SU-DHL-6 (cell line): Measurements from ENCODE around the gene GABBR2.

Experiments used
- H2AFZ ChIP-seq: fragments of 200-600 bp; sonication (generic); 2 replicates; pipeline ENCODE4 v1.6.1; 2014; ENCODE audit warnings: low read depth, mild to moderate bottlenecking, moderate library complexity, mixed read lengths, antibody characterized with exemption, low read length; ENCODE audit not compliant: severe bottlenecking
- H3F3A ChIP-seq: fragments of 200-600 bp; shearing (Covaris generic); 2 replicates; pipeline ENCODE4 v1.6.0; 2016; ENCODE audit warnings: antibody characterized with exemption, mild to moderate bottlenecking; ENCODE audit not compliant: insufficient read depth
- H3K27ac ChIP-seq: fragments of 200-600 bp; sonication (generic); 2 replicates; pipeline ENCODE4 v1.5.1; 2016; ENCODE audit warnings: low read depth, mild to moderate bottlenecking, low read length, moderate library complexity, mixed read lengths
- H3K27me3 ChIP-seq: fragments of 200-600 bp; sonication (generic), shearing (Covaris generic); 2 replicates; pipeline ENCODE4 v1.6.0; 2014; ENCODE audit warnings: mild to moderate bottlenecking, low read length
- H3K36me3 ChIP-seq: fragments of 200-600 bp; sonication (generic); 2 replicates; pipeline ENCODE4 v1.6.1; 2014; ENCODE audit warnings: mild to moderate bottlenecking, low read length, mixed read lengths
- H3K4me2 ChIP-seq: fragments of 300-600, 200-600 bp; shearing (Covaris generic), sonication (generic); 2 replicates; pipeline ENCODE4 v1.6.0; 2014; ENCODE audit warnings: low read length, low read depth, mild to moderate bottlenecking; ENCODE audit not compliant: poor library complexity, severe bottlenecking
- H3K4me3 ChIP-seq: fragments of 200-600 bp; sonication (generic); 2 replicates; pipeline ENCODE4 v1.5.1; 2014; ENCODE audit warnings: antibody characterized with exemption, low read length, mild to moderate bottlenecking, mixed read lengths; ENCODE audit not compliant: insufficient read depth, poor library complexity, severe bottlenecking
- H3K79me2 ChIP-seq: fragments of 200-600 bp; sonication (generic); 2 replicates; pipeline ENCODE4 v1.6.1; 2014; ENCODE audit warnings: mild to moderate bottlenecking, low read length, moderate library complexity; ENCODE audit not compliant: insufficient read depth
- H3K9ac ChIP-seq: fragments of 200-600 bp; sonication (generic); 2 replicates; pipeline ENCODE4 v1.7.0; 2014; ENCODE audit warnings: mild to moderate bottlenecking, low read length
- H3K9me2 ChIP-seq: fragments of 200-600 bp; sonication (generic); replicated peaks from 2 replicates; pipeline ENCODE4 v1.6.1; 2014; ENCODE audit warnings: low read length; ENCODE audit not compliant: insufficient read depth
- H3K9me3 ChIP-seq: fragments of 200-600 bp; sonication (generic); 2 replicates; pipeline ENCODE4 v1.6.1; 2014; ENCODE audit warnings: low read length, mixed read lengths; ENCODE audit not compliant: insufficient read depth
- H4K20me1 ChIP-seq: fragments of 200-600 bp; sonication (generic); 2 replicates; pipeline ENCODE4 v1.6.1; 2014; ENCODE audit warnings: low read depth, mild to moderate bottlenecking, antibody characterized with exemption, low read length, moderate library complexity, mixed read lengths
- CTCF ChIP-seq: fragments of 200-600 bp; sonication (generic); IDR thresholded peaks from one replicate; pipeline ENCODE4 v1.5.1; 2017; ENCODE audit warnings: antibody characterized with exemption, mild to moderate bottlenecking, low read length, moderate library complexity; ENCODE audit not compliant: insufficient read depth, poor library complexity, severe bottlenecking
- EZH2phosphoT487 ChIP-seq: fragments of 200-600 bp; sonication (generic), shearing (Covaris generic); conservative IDR thresholded peaks from 2 replicates; pipeline ENCODE4 v1.6.1; 2018; ENCODE audit warnings: mild to moderate bottlenecking, antibody characterized with exemption, low read length, moderate library complexity, mixed read lengths

The GABBR2 gene

GRCh38 chr9:98351370-98351769, 357.4 kb downstream of the GABBR2 start:
- Histone ChIP-seq H3K4me2 (no peak overlapping the region), H3F3A (no peaks in the 10 kb centered on the region), H3K27ac (no peak overlapping the region), H4K20me1 (no peaks in the 10 kb centered on the region), H3K9me2 (no peaks in the 10 kb centered on the region), H3K79me2 (no peaks in the 10 kb centered on the region), H3K27me3 (no peaks in the 10 kb centered on the region; the same call in 1 of the 2 replicates), H3K36me3 (no peaks in the 10 kb centered on the region), H3K9ac (no peak overlapping the region), H3K4me3 (no peak overlapping the region), H2AFZ (no peak overlapping the region), H3K9me3 (no peaks in the 10 kb centered on the region)
- TF ChIP-seq CTCF = no peak
- no peak for TF ChIP-seq EZH2phosphoT487

GRCh38 chr9:98347642-98348041, 361.1 kb downstream of the GABBR2 start:
- Histone ChIP-seq H2AFZ (no peak overlapping the region), H3K9ac (no peak overlapping the region), H3K27me3 (peaks cover 3% of the 10 kb centered on the region; the same call in 1 of the 2 replicates), H3K4me2 (no peak overlapping the region), H3K36me3 (no peaks in the 10 kb centered on the region), H3K9me3 (no peaks in the 10 kb centered on the region), H3K9me2 (no peaks in the 10 kb centered on the region), H3K4me3 (no peak overlapping the region), H3K79me2 (no peaks in the 10 kb centered on the region), H3F3A (no peaks in the 10 kb centered on the region), H4K20me1 (no peaks in the 10 kb centered on the region), H3K27ac (no peak overlapping the region)
- TF ChIP-seq CTCF (no peak), EZH2phosphoT487 (no peak)

GRCh38 chr9:98345011-98345410, 363.7 kb downstream of the GABBR2 start:
- no peaks in the 10 kb centered on the region for H3K9me3 ChIP-seq
- no peaks in the 10 kb centered on the region for H3F3A ChIP-seq
- H3K4me2 ChIP-seq = no peak overlapping the region
- H3K9ac ChIP-seq = no peak overlapping the region
- no peaks in the 10 kb centered on the region for H3K79me2 ChIP-seq
- H4K20me1 ChIP-seq = no peaks in the 10 kb centered on the region
- peaks cover 3% of the 10 kb centered on the region; the same call in 1 of the 2 replicates for H3K27me3 ChIP-seq
- no peaks in the 10 kb centered on the region for H3K36me3 ChIP-seq
- TF ChIP-seq CTCF (no peak), EZH2phosphoT487 (no peak)
- H3K4me3 ChIP-seq = no peak overlapping the region
- no peak overlapping the region for H2AFZ ChIP-seq
- no peak overlapping the region for H3K27ac ChIP-seq
- H3K9me2 ChIP-seq = no peaks in the 10 kb centered on the region
